Psoas muscle (tissue), 8 donors: Measurements from ENCODE around the gene CD19. TPM values are rescaled to one million over a fixed set of nuclear protein-coding genes. Genes with fewer than 3 reads are reported as not detected.

Experiments used
- ATAC-seq, 4 donors: fragments of 200-7000 bp; cut with Tn5 transposase; one replicate each; pipeline ENCODE4 v1.9.1; 2020; ENCODE audit warnings: moderate library complexity in 3 of 4, mild to moderate bottlenecking in 2 of 4
- DNase-seq, 2 donors: peaks; one replicate each; pipeline ENCODE4 v3.0.0-alpha.2; 2020
- H3K27ac ChIP-seq: fragments of 200-600 bp; one replicate; pipeline ENCODE4 v1.8.0; 2022
- H3K27me3 ChIP-seq, 3 donors: fragments of 200-600 bp in 1 of 3; one replicate each; pipeline versions ENCODE4 v1.6.1 to v1.8.0; 2013 to 2022; ENCODE audit warnings: low read length in 2 of 3, mild to moderate bottlenecking in 2 of 3, moderate library complexity in 1 of 3; ENCODE audit not compliant: insufficient read depth in 3 of 3
- H3K36me3 ChIP-seq, 2 donors: fragments of 200-600 bp in 1 of 2; one replicate each; pipeline versions ENCODE4 v1.6.1 to v1.8.0; 2013 to 2022; ENCODE audit warnings: low read depth in 1 of 2, mild to moderate bottlenecking in 1 of 2, moderate library complexity in 1 of 2; ENCODE audit not compliant: insufficient read depth in 1 of 2
- H3K4me1 ChIP-seq: fragments of 200-600 bp; one replicate; pipeline ENCODE4 v1.8.0; 2022
- H3K4me3 ChIP-seq: fragments of 200-600 bp; one replicate; pipeline ENCODE4 v1.8.0; 2022; ENCODE audit warnings: mild to moderate bottlenecking
- H3K9me3 ChIP-seq: fragments of 200-600 bp; one replicate; pipeline ENCODE4 v1.8.0; 2022
- CTCF ChIP-seq: fragments of 200-600 bp; IDR thresholded peaks from one replicate; pipeline ENCODE4 v1.8.0; 2022; ENCODE audit warnings: antibody characterized with exemption
- WGBS, 3 donors: extraction: QIAGEN DNeasy Blood & Tissue Kit; methylation state at CpG; one replicate each; pipeline versions ENCODE4 v1.1.6 to v1.1.7; 2013; 5-methylcytosine and 5-hydroxymethylcytosine counted together
- intact Hi-C, 2 donors: fragments of 100-400 bp; cut with DNase I; formaldehyde crosslinking; loops; one replicate each; pipeline versions ENCODE4 v1.11.0 to v1.14.2; 2022
- polyA plus RNA-seq, 3 donors: library from polyadenylated mRNA; stranded (reverse); fragments of 200-250 nt; gene quantifications; one replicate each; pipeline ENCODE4 v1.2.3, GENCODE V29; 2013
- total RNA-seq, 4 donors: library from RNA; stranded (reverse); fragmentation: NEBNext Ultra II Directional in 2 of 4; extraction: Animal tissue kit (Norgen Biotek cat#: 25700) in 2 of 4; gene quantifications; one replicate each; pipeline versions ENCODE4 v1.2.1 to v1.2.4, GENCODE V29; 2021 to 2023
- donor health status: healthy with polysubstance abuse.
- donor health status: DM: no; HTN: no; CAD: no; lungs with moderate emphysema.
- donor health status: Bipolar disorder and iron deficiency.
- donor health status: healthy.
- donor health status: DM: yes; HTN: yes; CAD: no.
- donor health status: DM: no; HTN: no; CAD: no.
- donor health status: DM: no; HTN: no; CAD: no.
- donor health status: DM: yes; HTN: yes; CAD: no.

The CD19 gene
- total and polyA plus RNA-seq, 7 donors, result 0.10 to 0.32 (median 0.15) TPM; not detected in 3

GRCh38 chr16:28951410-28951943, 19.7 kb downstream of the CD19 start:
- no peaks in the 10 kb centered on the region for H3K27me3 ChIP-seq
- H3K4me3 ChIP-seq, result peak overlapping the region; percentile 99
- intact Hi-C loops, result no loop called here
- peaks cover 11% of the 10 kb centered on the region for H3K4me1 ChIP-seq
- H3K9me3 ChIP-seq, result no peaks in the 10 kb centered on the region
- ATAC-seq (peak in 1 of 4 donors; percentile 17), DNase-seq (no peak)
- H3K36me3 ChIP-seq, result peaks cover 0 to 46% of the 10 kb centered on the region in 2 donors
- peak overlapping the region; percentile 84 for H3K27ac ChIP-seq
- TF ChIP-seq CTCF, result no peak
- 2% methylated on average over 17 of the region's 17 CpGs for WGBS, 3 donors

GRCh38 chr16:28958216-28958615, 26.4 kb downstream of the CD19 start:
- Histone ChIP-seq H3K36me3 (peaks cover 0 to 88% of the 10 kb centered on the region in 2 donors), H3K4me1 (no peaks in the 10 kb centered on the region), H3K9me3 (no peaks in the 10 kb centered on the region), H3K27me3 (no peaks in the 10 kb centered on the region), H3K27ac (no peak overlapping the region), H3K4me3 (no peak overlapping the region)
- ATAC-seq, result no peak
- WGBS, 3 donors, result 92 to 96% (median 94%) methylated on average over 9 of the region's 9 CpGs
- no peak for DNase-seq
- intact Hi-C loops, result no loop called here
- TF ChIP-seq CTCF, result no peak

- Histone ChIP-seq H3K9me3 (no peaks in the 10 kb centered on the region), H3K27ac (no peak overlapping the region), H3K4me3 (no peak overlapping the region), H3K36me3 (peaks cover 0 to 88% of the 10 kb centered on the region in 2 donors), H3K4me1 (no peaks in the 10 kb centered on the region), H3K27me3 (no peaks in the 10 kb centered on the region)
- ATAC-seq (no peak), DNase-seq (no peak)
- WGBS, 3 donors, result 87 to 93% (median 88%) methylated on average over 6 of the region's 6 CpGs
- TF ChIP-seq CTCF, result no peak
- intact Hi-C loops, result no loop called here
These were observed 27.1 kb downstream of the CD19 start for GRCh38 chr16:28958836-28959235.

GRCh38 chr16:28964072-28964471, 32.3 kb downstream of the CD19 start:
- H3K27me3 ChIP-seq, result no peaks in the 10 kb centered on the region
- H3K4me3 ChIP-seq, result no peak overlapping the region
- no peaks in the 10 kb centered on the region for H3K9me3 ChIP-seq
- WGBS, 3 donors, result 84 to 96% (median 90%) methylated on average over 3 of the region's 3 CpGs
- ATAC-seq (no peak), DNase-seq (no peak)
- H3K27ac ChIP-seq, result no peak overlapping the region
- intact Hi-C loops, result no loop called here
- peaks cover 0 to 64% of the 10 kb centered on the region in 2 donors for H3K36me3 ChIP-seq
- no peak for TF ChIP-seq CTCF
- H3K4me1 ChIP-seq, result no peaks in the 10 kb centered on the region

- Histone ChIP-seq H3K4me3 (no peak overlapping the region), H3K27me3 (no peaks in the 10 kb centered on the region), H3K36me3 (peaks cover 0 to 60% of the 10 kb centered on the region in 2 donors), H3K4me1 (no peaks in the 10 kb centered on the region), H3K27ac (no peak overlapping the region), H3K9me3 (no peaks in the 10 kb centered on the region)
- no peak for ATAC-seq
- no peak for DNase-seq
- intact Hi-C loops, result no loop called here
- no peak for TF ChIP-seq CTCF
- 91 to 95% (median 91%) methylated on average over 2 of the region's 2 CpGs for WGBS, 3 donors
These were observed 32.7 kb downstream of the CD19 start for GRCh38 chr16:28964496-28964895.
